Daoy (cell line): Measurements from ENCODE around the gene RAP1GAP. TPM values are rescaled to one million over a fixed set of nuclear protein-coding genes. Genes with fewer than 3 reads are reported as not detected.
A peak's percentile ranks its signal among the peaks of the same experiment; 100 is the strongest.

Source experiments
- DNase-seq: peaks from one replicate; pipeline ENCODE4 v3.0.0-alpha.2; 2015; ENCODE audit warnings: low read depth
- total RNA-seq: library from RNA; depleted of rRNA; stranded (reverse); fragments of >200 nt; shearing (Covaris generic); gene quantifications from 2 replicates; pipeline ENCODE4 v1.2.3, GENCODE V29; 2014

RAP1GAP gene
- total RNA-seq, 1 experiment from 2014 or later = 0.80 TPM

- no peak for DNase-seq
These were observed 43.6 kb downstream of the RAP1GAP start for GRCh38 chr1:21625390-21626190.

- DNase-seq = peak; percentile 30
These were observed 44.4 kb downstream of the RAP1GAP start for GRCh38 chr1:21624571-21625389.

GRCh38 chr1:21623410-21623961 is 45.7 kb downstream of the RAP1GAP start:
- peak; percentile 41 for DNase-seq

- DNase-seq = peak; percentile 58
These were observed 46.5 kb downstream of the RAP1GAP start for GRCh38 chr1:21622466-21623315.

- no peak for DNase-seq
These were observed 47.3 kb downstream of the RAP1GAP start for GRCh38 chr1:21621761-21622436.

GRCh38 chr1:21621051-21621450 is 48.1 kb downstream of the RAP1GAP start:
- DNase-seq = no peak

GRCh38 chr1:21620496-21620895 is 48.7 kb downstream of the RAP1GAP start:
- DNase-seq = no peak

GRCh38 chr1:21620011-21620410 is 49.1 kb downstream of the RAP1GAP start:
- DNase-seq = no peak

- no peak for DNase-seq
These were observed 49.7 kb downstream of the RAP1GAP start for GRCh38 chr1:21619375-21619947.

- no peak for DNase-seq
These were observed 50.4 kb downstream of the RAP1GAP start for GRCh38 chr1:21618561-21619374.

GRCh38 chr1:21618059-21618458 is 51.1 kb downstream of the RAP1GAP start:
- DNase-seq = no peak

GRCh38 chr1:21617126-21617738 is 51.9 kb downstream of the RAP1GAP start:
- DNase-seq = no peak

- no peak for DNase-seq
These were observed 52.8 kb downstream of the RAP1GAP start for GRCh38 chr1:21616372-21616771.

- DNase-seq = no peak
These were observed 54.6 kb downstream of the RAP1GAP start for GRCh38 chr1:21614419-21615115.

GRCh38 chr1:21613072-21613867 is 55.9 kb downstream of the RAP1GAP start:
- no peak for DNase-seq

- DNase-seq = no peak
These were observed 57.1 kb downstream of the RAP1GAP start for GRCh38 chr1:21612057-21612456.

GRCh38 chr1:21610989-21611785 is 58.0 kb downstream of the RAP1GAP start:
- no peak for DNase-seq
